ENCODE data around the gene LITAFD. TPM values are rescaled to one million over a fixed set of nuclear protein-coding genes. Genes with fewer than 3 reads are reported as not detected.

Gene LITAFD
- total and polyA plus RNA-seq, 9 of the 15 experiments (the other 6 are each of a cell fraction or from before 2014, with no cell fraction given), result not detected

DNA sequence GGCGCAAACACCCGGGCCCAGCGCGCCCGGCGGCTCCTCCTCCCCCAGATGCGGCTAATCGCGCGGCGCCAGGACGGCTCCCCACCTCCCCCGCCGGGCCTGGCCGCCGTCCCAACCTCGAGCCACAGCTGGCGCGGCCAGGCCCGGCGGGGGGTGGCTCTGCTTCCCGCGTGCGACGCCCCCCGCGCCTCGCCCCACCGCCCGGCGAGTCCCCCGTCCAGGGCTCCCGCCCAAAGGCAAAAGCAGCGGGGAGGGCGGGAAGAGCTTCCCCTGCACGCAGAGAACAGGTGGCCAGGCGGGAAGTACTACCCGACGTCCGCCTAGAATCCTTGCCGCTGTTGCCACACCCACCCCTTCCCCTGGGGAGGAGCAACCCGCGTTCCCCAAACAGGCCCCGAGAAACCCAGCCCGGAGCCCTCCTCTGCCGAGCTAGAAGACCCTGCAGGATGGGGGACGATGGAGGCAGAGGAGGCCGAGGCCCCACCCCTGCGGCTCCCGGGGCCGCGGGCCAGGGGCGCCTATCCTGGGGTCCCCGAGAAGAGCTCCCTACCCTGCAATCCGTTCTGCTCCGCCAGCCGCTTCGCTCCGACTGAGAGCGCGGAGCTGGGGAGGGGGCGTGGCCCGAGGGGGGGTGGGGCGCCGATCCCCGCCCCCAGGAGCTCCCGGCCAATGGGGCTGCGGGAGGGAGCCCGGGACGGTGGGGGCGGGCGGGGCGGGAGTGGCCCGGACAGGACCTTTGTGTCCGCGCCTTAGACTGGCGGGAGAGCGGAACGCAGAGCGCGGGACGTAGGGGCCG, 13.5 kb upstream of the LITAFD start, which contains the start of gene CARHSP1 (continued):
- TF ChIP-seq CBX1 (IDR thresholded peaks at IDR 0.05; ENCODE audit: low read depth) (0 out of 2 replicates have a peak, but pooled peaks have one; percentile 13), TAF1 (IDR thresholded peaks at IDR 0.05; ENCODE audit: control insufficient read depth, extremely low read depth, insufficient read depth, low read length, severe bottlenecking) (peak; percentile 97), PHF21A (IDR thresholded peaks at IDR 0.05; ENCODE audit: borderline replicate concordance, low read depth) (0 out of 2 replicates have a peak, but pooled peaks have one; percentile 7), KLF1 (tag; IDR thresholded peaks at IDR 0.05) (peak; percentile 48; the same call in 1 of the 2 replicates), RHOXF2B (CRISPR knock-in tag; conservative IDR thresholded peaks at IDR 0.05) (no peak), XRCC4 (IDR thresholded peaks at IDR 0.05; ENCODE audit: extremely low read depth, insufficient read depth, insufficient read length) (no peak), HSF4 (CRISPR knock-in tag; IDR thresholded peaks at IDR 0.05; ENCODE audit: borderline replicate concordance) (no peak), CXXC5 (CRISPR knock-in tag; IDR thresholded peaks at IDR 0.05) (peak; percentile 97), KLF13 (tag; IDR thresholded peaks at IDR 0.05; ENCODE audit: borderline replicate concordance, low read depth) (peak; percentile 94), POLR2G (IDR thresholded peaks at IDR 0.05; ENCODE audit: low read depth, low read length) (peak; percentile 86), TCF7 (IDR thresholded peaks at IDR 0.05; ENCODE audit: borderline replicate concordance) (no peak), TFAM (CRISPR knock-in tag; conservative IDR thresholded peaks at IDR 0.05) (no peak), POLR3A (IDR thresholded peaks at IDR 0.05; ENCODE audit: borderline replicate concordance, extremely low read depth, insufficient read depth, insufficient read length) (no peak), EP300 (IDR thresholded peaks at IDR 0.05; ENCODE audit: low read length) (peak; percentile 78)
- TF ChIP-seq, protein P1, sequence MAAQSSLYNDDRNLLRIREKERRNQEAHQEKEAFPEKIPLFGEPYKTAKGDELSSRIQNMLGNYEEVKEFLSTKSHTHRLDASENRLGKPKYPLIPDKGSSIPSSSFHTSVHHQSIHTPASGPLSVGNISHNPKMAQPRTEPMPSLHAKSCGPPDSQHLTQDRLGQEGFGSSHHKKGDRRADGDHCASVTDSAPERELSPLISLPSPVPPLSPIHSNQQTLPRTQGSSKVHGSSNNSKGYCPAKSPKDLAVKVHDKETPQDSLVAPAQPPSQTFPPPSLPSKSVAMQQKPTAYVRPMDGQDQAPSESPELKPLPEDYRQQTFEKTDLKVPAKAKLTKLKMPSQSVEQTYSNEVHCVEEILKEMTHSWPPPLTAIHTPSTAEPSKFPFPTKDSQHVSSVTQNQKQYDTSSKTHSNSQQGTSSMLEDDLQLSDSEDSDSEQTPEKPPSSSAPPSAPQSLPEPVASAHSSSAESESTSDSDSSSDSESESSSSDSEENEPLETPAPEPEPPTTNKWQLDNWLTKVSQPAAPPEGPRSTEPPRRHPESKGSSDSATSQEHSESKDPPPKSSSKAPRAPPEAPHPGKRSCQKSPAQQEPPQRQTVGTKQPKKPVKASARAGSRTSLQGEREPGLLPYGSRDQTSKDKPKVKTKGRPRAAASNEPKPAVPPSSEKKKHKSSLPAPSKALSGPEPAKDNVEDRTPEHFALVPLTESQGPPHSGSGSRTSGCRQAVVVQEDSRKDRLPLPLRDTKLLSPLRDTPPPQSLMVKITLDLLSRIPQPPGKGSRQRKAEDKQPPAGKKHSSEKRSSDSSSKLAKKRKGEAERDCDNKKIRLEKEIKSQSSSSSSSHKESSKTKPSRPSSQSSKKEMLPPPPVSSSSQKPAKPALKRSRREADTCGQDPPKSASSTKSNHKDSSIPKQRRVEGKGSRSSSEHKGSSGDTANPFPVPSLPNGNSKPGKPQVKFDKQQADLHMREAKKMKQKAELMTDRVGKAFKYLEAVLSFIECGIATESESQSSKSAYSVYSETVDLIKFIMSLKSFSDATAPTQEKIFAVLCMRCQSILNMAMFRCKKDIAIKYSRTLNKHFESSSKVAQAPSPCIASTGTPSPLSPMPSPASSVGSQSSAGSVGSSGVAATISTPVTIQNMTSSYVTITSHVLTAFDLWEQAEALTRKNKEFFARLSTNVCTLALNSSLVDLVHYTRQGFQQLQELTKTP (IDR thresholded peaks at IDR 0.05; ENCODE audit: low read depth in 1 of 2, partially characterized antibody in 2 of 2), result no peak
- TF ChIP-seq, protein P2, sequence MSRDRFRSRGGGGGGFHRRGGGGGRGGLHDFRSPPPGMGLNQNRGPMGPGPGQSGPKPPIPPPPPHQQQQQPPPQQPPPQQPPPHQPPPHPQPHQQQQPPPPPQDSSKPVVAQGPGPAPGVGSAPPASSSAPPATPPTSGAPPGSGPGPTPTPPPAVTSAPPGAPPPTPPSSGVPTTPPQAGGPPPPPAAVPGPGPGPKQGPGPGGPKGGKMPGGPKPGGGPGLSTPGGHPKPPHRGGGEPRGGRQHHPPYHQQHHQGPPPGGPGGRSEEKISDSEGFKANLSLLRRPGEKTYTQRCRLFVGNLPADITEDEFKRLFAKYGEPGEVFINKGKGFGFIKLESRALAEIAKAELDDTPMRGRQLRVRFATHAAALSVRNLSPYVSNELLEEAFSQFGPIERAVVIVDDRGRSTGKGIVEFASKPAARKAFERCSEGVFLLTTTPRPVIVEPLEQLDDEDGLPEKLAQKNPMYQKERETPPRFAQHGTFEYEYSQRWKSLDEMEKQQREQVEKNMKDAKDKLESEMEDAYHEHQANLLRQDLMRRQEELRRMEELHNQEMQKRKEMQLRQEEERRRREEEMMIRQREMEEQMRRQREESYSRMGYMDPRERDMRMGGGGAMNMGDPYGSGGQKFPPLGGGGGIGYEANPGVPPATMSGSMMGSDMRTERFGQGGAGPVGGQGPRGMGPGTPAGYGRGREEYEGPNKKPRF (IDR thresholded peaks at IDR 0.05; ENCODE audit: low read depth, low read length), result no peak
- TF ChIP-seq, protein P3, sequence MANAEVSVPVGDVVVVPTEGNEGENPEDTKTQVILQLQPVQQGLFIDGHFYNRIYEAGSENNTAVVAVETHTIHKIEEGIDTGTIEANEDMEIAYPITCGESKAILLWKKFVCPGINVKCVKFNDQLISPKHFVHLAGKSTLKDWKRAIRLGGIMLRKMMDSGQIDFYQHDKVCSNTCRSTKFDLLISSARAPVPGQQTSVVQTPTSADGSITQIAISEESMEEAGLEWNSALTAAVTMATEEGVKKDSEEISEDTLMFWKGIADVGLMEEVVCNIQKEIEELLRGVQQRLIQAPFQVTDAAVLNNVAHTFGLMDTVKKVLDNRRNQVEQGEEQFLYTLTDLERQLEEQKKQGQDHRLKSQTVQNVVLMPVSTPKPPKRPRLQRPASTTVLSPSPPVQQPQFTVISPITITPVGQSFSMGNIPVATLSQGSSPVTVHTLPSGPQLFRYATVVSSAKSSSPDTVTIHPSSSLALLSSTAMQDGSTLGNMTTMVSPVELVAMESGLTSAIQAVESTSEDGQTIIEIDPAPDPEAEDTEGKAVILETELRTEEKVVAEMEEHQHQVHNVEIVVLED (CRISPR knock-in tag; IDR thresholded peaks at IDR 0.05), result peak; percentile 48
- TF ChIP-seq, protein P4, sequence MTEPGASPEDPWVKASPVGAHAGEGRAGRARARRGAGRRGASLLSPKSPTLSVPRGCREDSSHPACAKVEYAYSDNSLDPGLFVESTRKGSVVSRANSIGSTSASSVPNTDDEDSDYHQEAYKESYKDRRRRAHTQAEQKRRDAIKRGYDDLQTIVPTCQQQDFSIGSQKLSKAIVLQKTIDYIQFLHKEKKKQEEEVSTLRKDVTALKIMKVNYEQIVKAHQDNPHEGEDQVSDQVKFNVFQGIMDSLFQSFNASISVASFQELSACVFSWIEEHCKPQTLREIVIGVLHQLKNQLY (CRISPR knock-in tag; conservative IDR thresholded peaks at IDR 0.05), result no peak
